NOMO-1 treated with dmso at 0.1 percent for 144 hours (cell line): ENCODE results near the gene TUBGCP2.
"Not testable (repeated sequence)": the region's sequence is repeated elsewhere in the genome, so short reads cannot be mapped to it uniquely, and the experiment has no call there.

Source experiments
- DNase-seq: peaks from one replicate; lab custom pipeline; 2025; ENCODE audit not compliant: unreplicated experiment; lab: John Stamatoyannopoulos, UW

The TUBGCP2 gene

DNA sequence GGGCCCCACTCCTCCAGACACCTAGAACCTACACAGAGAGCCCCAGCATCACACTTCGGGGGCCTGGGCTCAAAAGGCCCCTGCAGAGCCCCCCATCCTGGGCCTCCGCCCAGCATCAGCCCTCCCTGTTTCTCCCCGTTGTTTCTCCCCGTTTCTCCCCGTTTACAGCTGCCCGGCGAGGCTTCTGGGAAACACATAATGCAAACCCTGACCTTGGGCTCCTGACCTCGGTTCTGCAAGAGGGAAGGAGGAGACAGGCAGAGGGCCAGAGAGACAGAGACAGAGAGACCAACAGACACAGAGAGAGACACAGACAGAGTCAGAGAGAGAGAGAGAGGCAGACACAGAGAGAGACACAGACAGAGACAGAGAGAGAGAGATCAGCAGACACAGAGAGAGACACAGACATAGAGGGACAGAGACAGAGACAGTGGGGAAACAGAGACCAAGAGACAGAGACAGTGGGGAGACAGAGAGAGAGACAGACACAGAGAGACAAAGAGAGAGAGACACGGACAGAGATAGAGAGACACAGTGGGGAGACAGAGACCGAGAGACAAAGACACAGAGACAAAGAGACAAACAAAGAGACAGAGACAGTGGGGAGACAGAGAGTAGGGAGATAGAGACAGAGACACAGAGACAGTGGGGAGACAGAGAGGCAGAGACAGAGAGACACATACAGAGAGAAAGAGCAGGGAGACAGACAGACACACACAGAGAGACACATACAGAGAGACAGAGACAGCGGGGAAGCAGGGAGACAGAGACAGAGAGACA lies 58.5 kb downstream of the TUBGCP2 start:
- DNase-seq: no peak

DNA sequence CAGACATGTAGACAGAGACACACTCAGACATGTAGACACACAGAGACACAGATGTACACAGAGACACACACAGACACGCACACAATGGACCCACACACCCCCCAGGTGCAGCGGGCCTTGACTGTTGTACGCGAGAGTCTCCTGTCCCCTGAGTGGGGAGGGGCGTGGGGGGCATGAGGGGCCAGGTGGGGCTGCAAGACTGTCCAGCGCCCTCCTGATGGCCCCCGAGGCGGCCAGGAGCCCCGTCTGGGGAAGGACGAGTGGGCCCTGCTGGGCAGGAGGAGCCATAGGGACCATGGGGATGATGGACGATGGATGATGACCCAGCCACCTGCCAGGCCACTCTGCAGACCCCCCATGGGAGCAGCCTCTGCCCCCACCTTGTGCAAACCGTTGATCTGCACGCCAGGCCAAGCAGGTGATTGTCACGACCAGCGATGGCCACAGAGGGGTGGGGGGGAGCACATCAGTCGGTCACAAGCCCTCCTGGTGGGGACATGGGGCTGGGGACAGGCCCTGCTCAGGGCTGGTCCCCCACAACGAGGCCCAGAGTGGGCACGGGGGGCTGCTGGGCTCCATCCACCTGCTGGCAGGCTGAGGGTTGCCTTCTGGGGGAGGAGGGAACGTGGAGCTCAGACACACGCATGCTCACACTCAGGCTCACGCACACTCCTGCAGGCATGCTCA lies 59.4 kb downstream of the TUBGCP2 start:
- DNase-seq: no peak

DNA sequence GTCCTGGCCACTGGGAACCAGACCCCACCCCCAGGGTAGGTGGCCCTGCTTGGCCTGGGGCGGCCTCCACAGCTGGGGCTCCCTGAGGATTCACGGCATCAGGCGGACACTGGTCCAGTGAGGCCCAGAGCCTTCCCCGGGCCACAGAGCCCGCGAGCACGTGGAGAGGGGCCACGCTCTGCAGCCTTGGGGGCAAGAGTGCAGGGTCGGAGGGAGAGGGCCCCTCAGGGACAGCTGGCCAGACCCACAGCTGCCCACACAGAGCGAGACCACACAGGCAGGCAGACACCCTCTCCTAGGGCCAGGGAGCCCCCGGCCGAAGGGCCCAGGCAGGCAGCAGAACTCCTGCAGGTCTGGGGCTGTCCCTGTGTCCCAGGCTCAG lies 60.3 kb downstream of the TUBGCP2 start:
- no peak for DNase-seq

DNA sequence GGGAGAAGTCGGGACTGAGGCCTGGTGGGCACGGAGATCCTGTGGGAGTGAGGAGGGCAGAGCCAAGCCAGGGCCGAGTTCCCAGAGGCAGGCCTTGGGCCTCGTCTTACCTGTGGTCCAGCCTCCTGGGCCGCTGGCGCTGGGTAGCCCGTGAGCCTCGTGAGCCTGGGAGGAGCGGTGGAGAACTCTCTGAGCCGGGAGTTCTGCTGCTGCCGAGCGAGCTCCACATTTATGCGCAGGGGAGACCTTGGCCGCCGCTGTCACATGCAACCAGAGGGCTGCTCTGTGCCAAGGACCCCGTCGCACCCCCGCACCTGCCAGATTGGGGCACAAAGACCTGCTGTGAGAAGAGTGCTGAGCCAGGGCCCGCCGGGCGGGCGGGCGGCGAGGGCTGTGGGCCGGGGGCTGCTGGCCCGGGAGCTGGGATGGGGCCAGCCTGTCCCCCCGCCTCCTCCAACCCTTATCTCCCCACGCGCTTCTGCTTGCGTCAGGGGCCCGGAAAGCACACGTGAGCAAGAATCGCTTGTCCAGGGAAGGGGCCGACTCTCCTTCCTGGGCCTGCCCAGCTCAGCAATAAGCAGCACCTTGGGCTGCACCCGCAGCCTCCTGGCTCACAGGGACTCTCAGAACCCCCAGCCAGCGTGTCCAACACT lies 60.9 kb downstream of the TUBGCP2 start:
- DNase-seq: no peak

DNA sequence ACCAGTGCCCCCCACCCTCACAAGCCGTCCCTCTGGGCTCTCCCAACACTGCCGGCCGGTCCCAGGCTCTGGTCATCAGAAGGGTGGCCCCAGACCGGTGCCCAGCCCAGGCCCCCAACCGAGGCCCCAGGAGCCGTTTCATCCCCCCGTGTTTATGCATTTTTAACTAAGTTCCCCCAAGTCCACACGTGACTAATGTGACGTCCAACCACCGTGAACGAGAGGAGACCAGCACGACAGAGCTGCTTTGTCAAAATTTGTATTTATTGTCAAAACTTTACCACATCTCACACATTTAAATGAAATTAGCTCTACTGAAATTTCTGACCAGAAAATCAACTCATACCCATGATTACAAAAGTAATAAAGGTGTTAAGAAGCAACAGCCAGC lies 62.4 kb downstream of the TUBGCP2 start:
- DNase-seq: no peak

DNA sequence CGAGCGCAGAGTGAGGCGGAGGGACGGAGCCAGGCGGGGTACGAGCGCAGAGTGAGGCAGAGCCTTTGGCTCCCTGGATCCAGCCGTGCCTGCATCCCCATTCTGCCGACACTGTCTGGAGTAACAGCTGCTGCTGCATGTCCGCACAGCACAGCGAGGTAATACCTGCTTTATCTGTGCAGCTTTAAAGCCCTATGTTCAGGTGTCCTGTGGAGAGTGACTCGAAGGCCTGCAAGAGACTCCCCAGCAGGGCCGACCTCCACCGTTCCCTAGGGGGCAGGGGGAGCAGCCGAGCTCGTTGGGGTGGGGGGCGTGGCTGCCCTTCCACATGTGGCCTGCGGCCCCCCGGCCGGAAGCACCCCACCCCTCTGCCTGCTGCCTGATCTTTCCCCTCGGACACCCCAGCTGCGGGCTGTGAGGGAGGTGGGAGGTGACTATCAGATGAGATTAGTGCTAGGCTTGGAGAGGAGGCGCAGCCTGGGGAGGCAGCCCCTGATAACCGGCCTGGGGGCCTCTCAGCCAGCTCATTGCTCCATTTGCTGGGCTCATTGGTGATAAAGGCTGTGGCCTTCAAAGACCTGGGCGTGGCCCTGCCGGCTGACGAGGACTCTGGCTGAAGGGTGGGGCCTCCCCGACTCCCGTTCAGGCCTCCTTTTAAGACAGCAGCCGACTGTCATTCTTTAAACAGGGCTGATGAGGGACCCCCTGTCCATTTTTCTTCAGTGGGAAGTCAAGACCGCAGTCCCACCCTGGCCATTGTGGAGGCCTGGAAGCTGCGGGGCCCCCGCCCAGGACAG lies 63.0 kb downstream of the TUBGCP2 start:
- DNase-seq: no peak

DNA sequence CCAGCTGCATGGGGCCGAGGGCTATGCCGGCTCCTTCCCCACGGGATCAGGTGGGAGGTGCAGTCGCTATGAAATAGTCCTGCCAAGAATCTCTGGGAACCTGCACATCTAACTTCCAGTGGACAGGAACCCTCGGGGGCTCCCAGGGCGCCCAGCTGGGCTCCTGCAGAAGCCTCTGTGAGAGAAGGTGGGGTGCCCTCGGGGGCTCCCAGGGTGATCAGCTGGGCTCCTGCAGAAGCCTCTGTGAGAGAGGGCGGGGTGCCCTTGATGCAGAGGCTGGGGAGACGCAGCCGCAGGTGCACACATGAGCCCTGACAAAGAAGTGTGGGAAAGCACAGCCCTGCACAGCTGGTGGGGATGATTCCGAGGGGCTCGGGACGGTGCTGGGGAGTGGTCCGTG lies 65.1 kb downstream of the TUBGCP2 start:
- DNase-seq: no peak

DNA sequence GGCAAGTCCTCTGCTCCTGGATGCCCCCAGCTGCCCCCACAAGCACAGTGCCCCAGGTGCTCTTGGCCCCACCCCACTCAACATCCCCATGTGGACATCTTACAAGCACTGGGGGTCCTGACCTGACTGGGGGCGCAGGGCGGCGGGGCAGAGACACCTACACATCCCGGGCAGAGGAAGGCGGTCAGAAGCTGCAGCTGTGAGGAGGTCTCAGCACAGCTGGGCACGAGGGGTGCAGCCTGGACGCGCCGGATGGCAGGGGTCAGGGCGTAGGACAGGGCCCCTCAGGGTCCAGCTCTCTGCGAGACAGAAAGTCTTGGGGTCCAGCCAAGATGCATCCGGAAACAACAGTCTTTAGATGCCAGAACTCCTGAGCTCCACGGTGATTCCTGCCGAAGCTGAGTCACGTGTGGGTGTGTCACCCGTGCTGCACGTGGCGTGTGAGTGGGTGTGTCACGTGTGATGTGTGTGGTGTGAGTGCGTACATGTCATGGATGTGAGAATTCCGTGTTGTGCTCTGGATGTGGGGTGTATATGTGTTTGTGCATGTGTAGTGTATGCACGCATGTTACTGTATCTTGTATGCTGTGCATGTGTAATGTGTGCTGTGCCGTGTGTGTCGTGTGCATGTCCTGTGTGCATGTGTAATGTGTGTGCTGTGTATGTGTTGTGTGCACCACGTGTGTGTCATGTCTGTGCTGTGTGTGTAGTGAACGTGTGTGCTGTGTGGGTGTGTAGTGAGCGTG lies 65.9 kb downstream of the TUBGCP2 start:
- DNase-seq: no peak

DNA sequence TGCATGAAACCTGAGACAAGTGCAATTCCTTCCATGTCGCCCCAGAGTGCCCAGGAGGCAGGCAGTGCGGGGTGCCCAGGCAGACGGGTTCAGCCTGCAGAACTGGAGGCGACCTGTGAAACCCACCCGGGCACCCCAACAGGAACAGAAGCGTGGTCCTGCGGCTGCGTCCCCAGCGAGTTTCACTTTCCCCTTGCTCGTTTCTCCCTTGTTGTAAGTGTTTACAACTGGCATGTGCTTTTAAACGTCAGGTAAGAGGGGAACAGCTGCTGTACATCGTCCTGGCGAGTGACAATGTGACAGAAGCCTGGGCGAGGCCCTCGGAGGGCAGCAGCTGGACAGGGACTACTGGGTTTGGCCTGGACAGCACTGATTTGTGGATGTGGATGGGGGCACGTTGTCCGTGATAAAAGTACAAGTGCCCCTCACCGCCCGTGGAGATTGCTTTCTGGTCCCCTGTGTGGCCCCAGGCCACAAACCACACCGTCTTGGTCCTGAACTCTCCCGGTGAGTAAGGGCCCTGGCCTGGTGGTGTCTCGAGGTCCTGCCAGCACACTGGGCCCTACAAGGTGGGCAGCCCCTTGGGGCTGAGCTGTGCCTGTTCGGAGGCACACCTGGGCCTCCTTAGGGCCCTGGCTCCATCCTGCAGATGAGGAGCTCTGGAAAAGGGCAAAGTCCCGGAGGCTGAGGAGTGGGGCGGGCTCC lies 67.0 kb downstream of the TUBGCP2 start:
- no peak for DNase-seq

DNA sequence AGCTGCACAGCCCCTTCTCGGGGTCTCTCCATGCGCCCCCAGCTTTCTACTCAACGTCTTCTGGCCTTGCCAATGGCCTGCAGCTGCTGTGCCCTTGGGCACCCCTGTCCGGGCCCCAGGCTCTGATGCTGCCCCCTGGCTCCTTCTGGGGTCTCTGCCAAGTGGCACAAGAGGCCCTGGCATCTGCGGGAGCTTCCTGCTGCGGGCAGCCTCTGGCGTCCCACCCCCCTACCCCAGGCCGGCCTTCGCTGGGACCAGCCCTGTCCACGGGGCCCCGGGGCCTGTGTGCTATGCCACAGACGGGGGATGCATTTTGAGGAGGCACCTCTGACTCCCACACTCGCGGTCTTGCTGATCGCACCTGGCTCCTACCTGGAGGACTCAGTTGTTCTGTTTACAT lies 68.7 kb downstream of the TUBGCP2 start:
- DNase-seq: no peak

DNA sequence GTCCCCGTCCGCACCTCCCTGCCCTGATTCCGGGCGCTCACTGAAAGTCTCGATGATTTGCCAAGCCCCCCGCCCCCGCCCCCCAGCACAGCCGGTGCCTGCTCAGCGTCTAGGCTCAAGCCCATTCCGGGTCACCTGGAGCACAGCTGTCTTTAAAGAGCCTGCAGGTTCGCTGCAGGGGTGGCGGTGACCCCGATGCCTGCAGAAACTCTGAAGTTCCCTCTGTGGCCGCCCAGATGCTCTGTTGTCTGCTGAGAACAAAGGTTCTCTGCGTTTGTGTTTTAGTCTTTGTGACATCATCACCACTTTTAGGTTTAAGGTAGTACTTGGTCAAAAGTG lies 70.2 kb downstream of the TUBGCP2 start:
- DNase-seq: no peak

DNA sequence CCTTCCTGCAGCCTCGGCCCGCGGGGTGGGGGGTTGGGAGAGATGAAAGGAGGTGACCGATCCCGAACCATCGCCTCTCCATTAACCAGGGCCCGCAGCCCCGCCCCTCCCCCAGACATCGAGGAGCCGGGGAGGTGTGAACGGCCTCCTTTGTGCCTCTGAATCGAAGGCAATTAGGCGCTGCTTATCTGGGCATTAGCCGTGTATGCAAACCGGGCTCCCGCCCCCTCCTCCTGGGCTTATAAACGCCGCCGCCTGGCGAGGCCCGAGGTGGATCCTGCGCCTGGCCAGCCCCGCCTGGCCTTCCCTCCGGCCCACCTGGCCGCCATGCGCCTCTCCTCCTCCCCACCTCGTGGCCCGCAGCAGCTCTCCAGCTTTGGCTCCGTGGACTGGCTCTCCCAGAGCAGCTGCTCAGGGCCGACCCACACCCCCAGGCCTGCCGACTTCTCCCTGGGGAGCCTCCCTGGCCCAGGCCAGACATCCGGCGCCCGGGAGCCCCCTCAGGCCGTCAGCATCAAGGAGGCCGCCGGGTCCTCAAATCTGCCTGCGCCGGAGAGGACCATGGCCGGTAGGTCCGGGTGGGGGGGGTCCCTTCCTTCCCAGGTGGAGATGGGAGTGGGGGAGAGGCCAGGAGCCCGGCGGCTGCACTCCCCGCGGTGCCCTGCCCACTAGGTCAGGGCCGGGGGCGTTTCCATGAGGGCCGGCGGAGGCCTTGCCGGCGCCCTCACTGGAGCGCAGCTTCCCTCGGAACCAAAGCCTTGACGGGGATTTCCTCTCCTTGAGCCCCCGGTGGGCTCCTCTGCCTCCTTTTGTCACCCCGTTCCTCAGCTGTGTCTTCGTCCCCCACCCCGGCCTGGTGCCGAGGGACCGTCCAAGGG lies 70.8 kb downstream of the TUBGCP2 start, which contains the start of gene VENTX:
VENTX (plus strand) TSS at position 268 of the 878 bp plus-strand sequence; CDS start at position 328, 60 bp downstream.
- DNase-seq: no peak

DNA sequence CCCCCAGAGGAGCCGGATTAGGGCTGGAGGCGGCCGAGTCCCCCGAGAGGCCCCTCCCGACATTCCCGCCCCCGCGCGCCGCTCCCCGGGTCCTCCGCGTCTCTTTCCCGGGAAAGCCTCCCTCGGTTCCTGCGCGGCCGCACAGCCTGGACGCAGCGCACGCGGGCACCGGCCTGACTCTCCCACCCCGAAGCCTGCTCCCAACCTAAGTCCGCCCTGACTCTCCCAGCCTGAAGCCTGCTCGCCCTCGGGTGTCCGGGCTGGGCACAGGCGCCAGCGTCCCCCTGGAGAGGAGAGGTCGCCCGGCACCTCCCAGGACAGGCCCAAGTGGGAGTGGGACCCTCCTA lies 71.5 kb downstream of the TUBGCP2 start:
- DNase-seq: no peak

DNA sequence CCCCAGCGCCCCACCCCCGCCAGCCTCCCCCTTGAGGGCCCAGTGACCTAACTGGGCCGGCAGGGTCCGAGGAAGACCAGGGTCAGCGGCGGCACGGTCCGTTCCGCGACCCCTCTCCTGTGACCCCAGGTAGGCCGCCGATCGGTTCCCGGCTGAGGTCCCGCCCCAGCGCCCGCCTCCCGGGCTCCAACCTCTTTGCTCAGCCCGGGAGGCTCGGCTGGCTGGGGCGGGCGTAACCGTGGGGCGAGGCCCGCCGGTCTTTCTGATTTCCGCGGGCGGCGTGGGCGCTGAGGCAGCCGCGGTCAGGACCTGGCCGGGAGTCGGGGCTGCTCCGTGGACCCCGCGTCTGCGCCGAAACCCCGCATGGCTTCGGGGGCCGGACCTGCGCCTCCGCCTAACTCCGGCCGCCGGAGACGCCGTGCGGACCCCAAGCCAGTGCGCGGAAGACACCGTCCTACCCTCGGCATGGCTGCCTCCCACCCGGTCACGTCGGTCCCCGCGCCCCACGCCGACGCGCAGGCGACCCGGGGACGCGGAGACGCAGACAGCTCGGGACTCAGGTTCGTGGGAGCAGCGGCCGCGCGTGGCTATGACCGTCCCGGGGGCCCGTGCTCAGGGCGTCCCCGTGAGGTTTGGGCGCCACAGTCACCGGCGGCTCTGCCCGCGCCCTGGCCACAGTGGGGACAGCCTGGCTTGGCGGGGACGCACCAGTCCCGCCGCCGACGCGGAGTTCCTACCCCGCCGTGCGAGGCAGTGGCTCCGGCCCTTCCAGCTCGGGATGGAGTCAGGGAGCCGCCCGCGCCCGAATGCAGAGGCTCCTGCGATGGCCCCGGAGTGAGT lies 72.1 kb downstream of the TUBGCP2 start:
- DNase-seq: no peak

DNA sequence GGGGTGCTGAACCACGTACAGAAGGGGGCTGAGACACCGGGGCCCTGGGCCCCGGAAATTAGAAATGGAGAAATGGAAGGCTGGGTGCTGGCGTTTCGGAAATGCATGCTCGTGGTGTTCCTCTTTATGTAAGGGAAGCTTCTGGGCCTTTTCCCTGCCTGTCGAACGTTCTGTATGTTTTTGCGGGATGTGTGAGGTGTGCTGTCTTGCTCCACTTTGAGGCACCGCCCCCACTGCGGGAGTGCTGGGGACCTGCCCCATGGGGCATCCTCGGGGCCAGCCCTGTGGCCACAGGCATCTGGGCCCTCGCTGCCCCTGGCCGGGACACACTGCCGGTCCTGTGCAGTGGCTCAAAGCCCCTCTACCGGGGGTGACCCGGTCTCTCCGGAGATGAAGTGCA lies 72.7 kb downstream of the TUBGCP2 start:
- DNase-seq: no peak

DNA sequence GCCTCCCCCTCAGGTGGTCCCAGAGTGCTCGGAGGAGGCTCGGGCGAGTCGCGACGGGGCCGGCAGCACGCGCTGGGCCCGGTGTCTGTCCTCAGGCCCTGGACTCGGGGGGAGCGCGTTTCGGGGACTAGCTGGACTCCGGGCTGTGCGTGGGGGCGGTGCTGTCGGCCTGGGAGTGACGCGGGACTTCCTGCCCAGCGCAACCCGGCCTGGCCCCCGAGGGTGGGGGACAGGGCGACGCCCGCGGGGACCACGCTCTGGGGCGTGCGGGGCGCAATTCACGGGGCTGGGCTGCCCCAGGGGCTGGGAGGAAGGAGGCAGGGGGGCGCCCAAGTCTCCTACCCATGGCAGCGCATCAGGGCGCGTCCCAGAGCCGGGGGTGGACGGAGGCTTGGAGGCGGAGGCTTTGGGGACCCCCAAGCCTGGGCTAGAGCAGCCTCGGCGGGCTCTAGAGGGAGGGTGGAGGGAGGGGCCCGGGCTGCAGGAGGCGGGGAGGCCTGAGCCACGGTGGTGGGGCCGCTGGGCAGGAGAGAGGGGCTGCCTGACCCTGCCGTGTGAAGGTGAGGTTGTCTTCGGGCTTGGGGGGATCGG lies 73.3 kb downstream of the TUBGCP2 start:
- DNase-seq: no peak

DNA sequence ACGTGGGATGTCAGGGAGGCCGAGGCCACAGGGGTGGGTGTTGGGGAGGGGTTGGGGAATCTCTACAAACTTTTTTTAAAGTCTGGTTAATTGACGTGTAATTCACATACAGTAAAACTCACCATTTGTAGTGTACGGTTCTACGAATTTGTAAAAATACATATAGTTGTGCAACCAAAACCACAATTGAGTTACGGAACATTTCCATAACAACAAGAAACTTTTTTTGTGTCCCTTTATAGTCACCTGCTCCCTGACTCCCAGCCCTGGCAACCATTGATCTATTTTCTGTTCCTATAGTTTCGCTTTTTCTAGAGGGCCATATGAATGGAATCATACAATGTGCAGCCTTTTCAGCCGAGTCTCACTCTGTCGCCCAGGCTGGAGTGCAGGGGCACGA lies 73.9 kb downstream of the TUBGCP2 start:
- DNase-seq: not testable (repeated sequence)
